ENCODE data around the gene CGREF1.

CGREF1 gene

DNA sequence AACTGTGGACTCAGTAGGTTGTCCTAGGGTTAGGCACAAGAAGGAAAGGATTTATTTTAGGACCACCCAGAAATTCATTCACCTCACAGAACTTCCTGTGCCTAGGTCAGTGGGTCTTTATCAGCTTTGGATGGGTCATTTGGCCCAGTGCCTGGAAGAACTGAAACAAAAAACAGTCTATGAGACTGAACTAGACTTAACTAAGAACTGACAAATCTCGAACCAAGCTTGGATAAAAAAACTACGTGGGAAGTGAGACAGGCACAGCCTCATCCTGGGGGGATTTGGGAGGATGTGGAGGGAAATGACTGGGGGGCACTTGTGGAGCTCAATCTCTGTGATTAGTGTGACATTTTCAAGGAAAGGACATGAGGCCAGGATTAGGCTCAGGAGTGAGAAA lies 45.1 kb downstream of the CGREF1 start:
- DNase-seq (ENCODE audit: low spot score) = no peak

DNA sequence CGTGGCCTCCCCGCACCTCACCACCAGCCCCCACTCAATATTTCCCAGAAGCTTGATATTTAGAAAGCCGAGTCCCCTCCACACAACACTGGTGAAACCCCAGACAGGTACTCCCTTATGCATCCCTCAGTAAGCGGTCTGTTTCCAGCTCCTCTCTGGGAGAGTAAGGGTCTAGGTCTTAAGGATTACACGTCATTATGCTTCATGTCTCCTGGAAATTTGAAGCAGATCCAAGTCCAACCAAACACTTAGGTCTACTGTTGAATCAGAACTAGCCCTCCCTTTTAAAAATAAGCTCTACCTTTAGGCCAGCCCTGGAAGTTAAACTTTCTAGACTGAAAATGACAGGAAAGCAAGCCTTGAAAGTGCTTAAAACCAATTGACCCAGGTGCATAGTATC lies 46.0 kb downstream of the CGREF1 start:
- no peak for DNase-seq (ENCODE audit: low spot score)

DNA sequence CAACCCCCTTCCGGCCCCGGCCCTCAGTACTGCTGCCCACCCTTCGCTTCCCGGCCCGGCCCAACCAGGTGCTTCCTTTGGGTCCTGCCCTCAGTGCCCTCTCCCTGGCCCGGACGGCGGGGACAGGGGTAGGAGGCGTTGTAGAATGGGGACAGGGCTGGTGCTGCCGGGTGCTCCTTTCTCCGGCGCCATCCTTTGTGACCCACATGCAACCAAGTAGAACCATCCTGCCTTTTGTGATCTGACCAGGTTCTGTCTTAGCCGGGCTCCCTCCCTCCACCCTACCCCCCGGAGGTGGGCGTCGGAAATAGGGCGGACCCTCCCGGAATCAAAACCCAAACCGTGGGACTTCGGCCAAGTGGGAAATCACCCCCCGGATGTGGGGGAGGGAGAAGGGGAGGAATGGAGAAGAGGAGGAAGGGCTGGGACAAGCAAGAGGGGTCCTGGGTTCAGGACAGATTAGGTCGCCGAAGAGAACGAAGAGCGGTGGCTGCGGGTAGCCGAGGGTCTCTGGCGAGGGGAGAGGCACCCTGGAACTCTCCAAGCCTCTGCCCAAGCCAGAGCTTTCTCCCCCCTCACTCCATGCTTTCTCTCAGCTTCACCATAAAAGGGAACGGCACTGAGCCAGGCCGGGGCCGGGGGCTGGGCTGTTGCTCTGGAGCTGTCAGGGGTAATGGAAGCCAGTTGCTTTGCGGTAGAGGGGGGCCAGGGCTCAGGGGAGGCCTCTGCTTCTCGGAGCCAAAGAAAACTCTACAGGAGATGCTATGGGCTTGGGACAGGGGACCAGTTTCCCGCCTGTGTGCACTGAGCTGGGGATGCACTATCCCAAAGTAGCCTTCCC lies 46.7 kb downstream of the CGREF1 start:
- DNase-seq (ENCODE audit: low spot score) = peak; percentile 75

GRCh38 chr2:27071277-27071989 lies 47.5 kb downstream of the CGREF1 start, which contains the start of gene OST4:
Gene OST4, minus strand, starts transcription at chr2:27071654.
- peak; percentile 94 for DNase-seq (ENCODE audit: low spot score)

GRCh38 chr2:27070653-27071276 lies 48.2 kb downstream of the CGREF1 start:
- no peak for DNase-seq (ENCODE audit: low spot score)

GRCh38 chr2:27069961-27070618 lies 48.8 kb downstream of the CGREF1 start:
- DNase-seq (ENCODE audit: low spot score) = no peak

- DNase-seq (ENCODE audit: low spot score) = no peak
Measured at GRCh38 chr2:27069436-27069835, 49.5 kb downstream of the CGREF1 start.

- DNase-seq (ENCODE audit: low spot score) = no peak
Measured at GRCh38 chr2:27067385-27067784, 51.5 kb downstream of the CGREF1 start.

DNA sequence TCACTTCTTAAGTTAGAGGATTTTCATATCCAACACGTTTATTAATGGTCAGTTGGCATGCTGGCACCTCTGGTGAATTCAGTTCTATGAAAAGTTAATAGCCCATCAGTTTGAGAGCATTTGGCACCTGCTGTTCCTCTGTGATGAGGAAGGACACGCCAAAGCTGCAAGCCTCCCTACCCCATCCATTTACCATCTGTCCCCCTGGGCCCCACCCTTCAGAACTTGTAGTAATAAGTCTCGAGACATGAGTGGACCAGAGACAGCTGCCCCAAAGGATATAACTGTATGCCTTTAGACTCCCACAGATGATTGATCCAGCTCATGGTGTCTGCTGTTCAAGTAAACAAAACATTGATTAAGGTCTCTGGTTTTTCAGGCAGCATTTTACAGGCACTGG lies 53.8 kb downstream of the CGREF1 start:
- DNase-seq (ENCODE audit: low spot score) = no peak

DNA sequence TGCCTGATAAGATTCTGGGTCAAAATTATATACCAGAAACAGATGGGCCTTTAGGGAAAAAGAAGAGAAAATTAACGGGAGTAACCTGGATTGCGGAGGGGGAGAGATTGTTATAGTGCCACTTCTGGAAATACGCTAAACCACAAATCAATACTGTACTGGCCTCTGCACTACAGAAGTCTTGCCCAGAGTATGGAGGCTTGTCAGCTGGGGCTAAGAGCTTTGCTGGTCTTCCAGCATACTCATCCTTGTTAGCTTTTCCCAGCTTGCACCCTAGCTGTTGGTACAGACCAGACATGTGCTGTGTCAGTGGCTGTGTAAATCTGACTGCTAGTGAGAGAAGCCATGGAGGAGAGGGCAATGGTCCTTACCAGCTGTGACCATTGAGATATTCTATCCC lies 58.6 kb downstream of the CGREF1 start:
- no peak for DNase-seq (ENCODE audit: low spot score)

GRCh38 chr2:27059141-27059820 lies 59.6 kb downstream of the CGREF1 start:
- DNase-seq (ENCODE audit: low spot score) = no peak

DNA sequence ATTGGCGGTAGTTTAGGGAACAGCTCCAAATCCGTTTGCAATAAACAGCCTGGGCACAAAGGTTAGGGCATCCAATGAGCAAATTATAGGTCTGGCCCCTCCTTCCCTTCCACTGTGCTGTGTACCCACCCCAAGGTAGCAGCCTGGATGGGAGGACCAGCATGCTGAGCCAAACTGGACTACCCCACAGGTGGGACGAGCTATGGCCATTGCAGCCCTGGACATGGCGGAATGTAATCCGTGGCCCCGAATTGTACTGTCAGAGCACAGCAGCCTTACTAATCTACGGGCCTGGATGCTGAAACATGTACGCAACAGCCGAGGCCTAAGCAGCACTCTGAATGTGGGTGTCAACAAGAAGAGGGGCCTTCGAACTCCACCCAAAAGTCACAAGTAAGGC lies 60.7 kb downstream of the CGREF1 start:
- DNase-seq (ENCODE audit: low spot score) = no peak

- DNase-seq (ENCODE audit: low spot score) = no peak
Measured at GRCh38 chr2:27057184-27057583, 61.7 kb downstream of the CGREF1 start.

DNA sequence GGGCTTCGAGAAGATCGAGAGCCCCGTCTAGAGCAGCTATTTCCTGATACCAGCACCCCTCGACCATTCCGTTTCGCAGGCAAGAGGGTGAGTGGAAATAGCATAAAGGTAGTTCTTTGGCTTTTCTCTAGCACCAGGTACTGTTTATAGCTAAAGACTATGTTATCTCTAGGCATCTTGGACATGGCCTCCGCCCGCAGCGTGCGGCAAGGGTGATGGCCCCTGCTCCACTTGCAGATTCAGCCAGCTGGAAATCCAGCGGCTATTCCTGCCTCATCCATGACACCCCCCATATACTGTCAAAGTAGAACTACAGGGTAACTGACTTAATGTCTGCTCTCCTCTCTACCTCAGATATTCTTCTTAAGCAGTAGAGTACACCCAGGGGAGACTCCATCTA lies 64.2 kb downstream of the CGREF1 start:
- no peak for DNase-seq (ENCODE audit: low spot score)

- no peak for DNase-seq (ENCODE audit: low spot score)
Measured at GRCh38 chr2:27053776-27054175, 65.2 kb downstream of the CGREF1 start.

DNA sequence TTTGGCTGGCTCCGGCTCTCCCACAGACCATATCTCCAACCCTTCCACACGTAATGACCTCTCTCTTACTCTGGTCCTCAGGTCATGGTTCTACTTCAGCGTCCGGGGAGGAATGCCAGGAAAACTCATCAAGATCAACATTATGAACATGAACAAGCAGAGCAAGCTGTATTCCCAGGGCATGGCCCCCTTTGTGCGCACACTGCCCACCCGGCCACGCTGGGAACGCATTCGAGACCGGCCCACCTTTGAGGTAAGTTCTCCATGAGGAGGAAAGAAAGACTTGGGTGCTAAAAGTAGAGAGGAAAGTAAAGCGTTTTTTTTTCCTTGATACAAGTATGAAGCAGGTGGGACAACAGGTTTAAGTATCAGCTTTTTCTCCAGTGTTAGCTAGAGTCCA lies 65.6 kb downstream of the CGREF1 start:
- DNase-seq (ENCODE audit: low spot score) = no peak

GRCh38 chr2:27051902-27052645 lies 66.9 kb downstream of the CGREF1 start:
- DNase-seq (ENCODE audit: low spot score) = no peak

DNA sequence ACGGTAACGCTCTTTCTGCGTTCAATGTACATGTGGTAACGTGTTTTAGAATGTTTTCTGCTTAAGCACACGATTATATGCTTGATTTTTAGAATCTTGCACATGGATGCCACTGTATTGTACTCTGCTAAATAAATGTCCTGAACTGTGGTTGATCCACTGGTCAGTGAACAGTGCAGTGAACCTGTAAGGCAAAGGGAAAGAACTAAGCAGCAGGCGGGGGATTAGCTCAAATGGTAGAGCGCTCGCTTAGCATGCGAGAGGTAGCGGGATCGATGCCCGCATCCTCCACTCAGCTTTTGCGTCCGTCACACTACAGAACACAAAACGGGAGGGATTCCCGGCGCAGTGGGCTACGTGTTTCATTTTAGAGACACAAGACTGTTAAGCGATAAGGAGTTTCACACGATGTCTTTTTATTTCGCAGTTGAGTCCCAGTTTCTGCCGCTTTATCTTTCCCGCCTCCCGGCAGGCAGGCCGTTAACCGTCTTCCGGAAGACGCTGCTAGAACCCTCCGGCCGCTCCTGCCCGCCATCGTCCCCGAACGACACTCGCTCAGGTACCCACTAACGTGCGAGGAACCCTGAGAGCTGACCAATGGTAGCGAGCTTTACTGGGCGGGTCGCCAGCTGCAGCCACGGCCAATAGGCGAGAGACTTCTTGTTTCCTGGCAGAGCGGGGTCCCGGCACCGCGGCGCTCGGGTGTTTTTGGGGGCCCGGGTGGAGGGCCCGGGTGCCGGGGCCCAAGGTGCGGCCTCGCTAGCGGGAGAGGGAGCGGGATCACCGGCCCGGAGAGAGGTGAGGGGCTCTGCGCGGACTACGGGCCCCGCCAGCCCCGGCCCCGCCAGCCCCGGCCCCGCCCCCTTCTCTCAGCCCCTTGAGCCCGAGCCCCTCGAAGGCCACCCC lies 67.7 kb downstream of the CGREF1 start, which contains the start of gene AGBL5:
Gene AGBL5 (plus strand): TSS at position 673 of the 906 bp plus-strand sequence. CDS start 1,291 bp downstream, outside the sequence.
- peak; percentile 96 for DNase-seq (ENCODE audit: low spot score)

Data from ecto neural progenitor cell (in vitro differentiated cells).